Measurements from ENCODE around the gene SGK1.

GRCh38 chr6:134148566-134148965 is 169.3 kb downstream of the SGK1 start:
- TF ChIP-seq ZNF223 (tag by site-specific recombination; IDR thresholded peaks at IDR 0.05) = no peak
- TF ChIP-seq, protein P1, sequence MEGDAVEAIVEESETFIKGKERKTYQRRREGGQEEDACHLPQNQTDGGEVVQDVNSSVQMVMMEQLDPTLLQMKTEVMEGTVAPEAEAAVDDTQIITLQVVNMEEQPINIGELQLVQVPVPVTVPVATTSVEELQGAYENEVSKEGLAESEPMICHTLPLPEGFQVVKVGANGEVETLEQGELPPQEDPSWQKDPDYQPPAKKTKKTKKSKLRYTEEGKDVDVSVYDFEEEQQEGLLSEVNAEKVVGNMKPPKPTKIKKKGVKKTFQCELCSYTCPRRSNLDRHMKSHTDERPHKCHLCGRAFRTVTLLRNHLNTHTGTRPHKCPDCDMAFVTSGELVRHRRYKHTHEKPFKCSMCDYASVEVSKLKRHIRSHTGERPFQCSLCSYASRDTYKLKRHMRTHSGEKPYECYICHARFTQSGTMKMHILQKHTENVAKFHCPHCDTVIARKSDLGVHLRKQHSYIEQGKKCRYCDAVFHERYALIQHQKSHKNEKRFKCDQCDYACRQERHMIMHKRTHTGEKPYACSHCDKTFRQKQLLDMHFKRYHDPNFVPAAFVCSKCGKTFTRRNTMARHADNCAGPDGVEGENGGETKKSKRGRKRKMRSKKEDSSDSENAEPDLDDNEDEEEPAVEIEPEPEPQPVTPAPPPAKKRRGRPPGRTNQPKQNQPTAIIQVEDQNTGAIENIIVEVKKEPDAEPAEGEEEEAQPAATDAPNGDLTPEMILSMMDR (tag by site-specific recombination; IDR thresholded peaks at IDR 0.05) = no peak
- no peak for TF ChIP-seq ZNF768 (tag by site-specific recombination; IDR thresholded peaks at IDR 0.05)
- TF ChIP-seq ZNF140 (tag by site-specific recombination; IDR thresholded peaks at IDR 0.05) = no peak
- TF ChIP-seq, protein P2, sequence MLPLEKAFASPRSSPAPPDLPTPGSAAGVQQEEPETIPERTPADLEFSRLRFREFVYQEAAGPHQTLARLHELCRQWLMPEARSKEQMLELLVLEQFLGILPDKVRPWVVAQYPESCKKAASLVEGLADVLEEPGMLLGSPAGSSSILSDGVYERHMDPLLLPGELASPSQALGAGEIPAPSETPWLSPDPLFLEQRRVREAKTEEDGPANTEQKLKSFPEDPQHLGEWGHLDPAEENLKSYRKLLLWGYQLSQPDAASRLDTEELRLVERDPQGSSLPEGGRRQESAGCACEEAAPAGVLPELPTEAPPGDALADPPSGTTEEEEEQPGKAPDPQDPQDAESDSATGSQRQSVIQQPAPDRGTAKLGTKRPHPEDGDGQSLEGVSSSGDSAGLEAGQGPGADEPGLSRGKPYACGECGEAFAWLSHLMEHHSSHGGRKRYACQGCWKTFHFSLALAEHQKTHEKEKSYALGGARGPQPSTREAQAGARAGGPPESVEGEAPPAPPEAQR (tag by site-specific recombination; IDR thresholded peaks at IDR 0.05) = no peak
- TF ChIP-seq ZNF561 (tag by site-specific recombination; IDR thresholded peaks at IDR 0.05; ENCODE audit: borderline replicate concordance) = no peak
- no peak for TF ChIP-seq ZNF37A (tag by site-specific recombination; IDR thresholded peaks at IDR 0.05)
- TF ChIP-seq, protein P3, sequence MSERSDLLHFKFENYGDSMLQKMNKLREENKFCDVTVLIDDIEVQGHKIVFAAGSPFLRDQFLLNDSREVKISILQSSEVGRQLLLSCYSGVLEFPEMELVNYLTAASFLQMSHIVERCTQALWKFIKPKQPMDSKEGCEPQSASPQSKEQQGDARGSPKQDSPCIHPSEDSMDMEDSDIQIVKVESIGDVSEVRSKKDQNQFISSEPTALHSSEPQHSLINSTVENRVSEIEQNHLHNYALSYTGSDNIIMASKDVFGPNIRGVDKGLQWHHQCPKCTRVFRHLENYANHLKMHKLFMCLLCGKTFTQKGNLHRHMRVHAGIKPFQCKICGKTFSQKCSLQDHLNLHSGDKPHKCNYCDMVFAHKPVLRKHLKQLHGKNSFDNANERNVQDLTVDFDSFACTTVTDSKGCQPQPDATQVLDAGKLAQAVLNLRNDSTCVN (tag by site-specific recombination; optimal IDR thresholded peaks at IDR 0.05) = no peak
- no peak for TF ChIP-seq PRDM1 (tag by site-specific recombination; IDR thresholded peaks at IDR 0.05)
- TF ChIP-seq ZFP37 (tag by site-specific recombination; IDR thresholded peaks at IDR 0.05) = no peak
- TF ChIP-seq TCF7L2 (IDR thresholded peaks at IDR 0.05; ENCODE audit: borderline replicate concordance, low read depth, low read length) = no peak
- no peak for TF ChIP-seq TRIM28 (IDR thresholded peaks at IDR 0.05; ENCODE audit: borderline replicate concordance, low read length)
- no peak for TF ChIP-seq BCL11A (tag by site-specific recombination; IDR thresholded peaks at IDR 0.05; ENCODE audit: low read depth)

Data from HEK293 (cell line).